Measurements from ENCODE around the gene DNAJC1.

DNA sequence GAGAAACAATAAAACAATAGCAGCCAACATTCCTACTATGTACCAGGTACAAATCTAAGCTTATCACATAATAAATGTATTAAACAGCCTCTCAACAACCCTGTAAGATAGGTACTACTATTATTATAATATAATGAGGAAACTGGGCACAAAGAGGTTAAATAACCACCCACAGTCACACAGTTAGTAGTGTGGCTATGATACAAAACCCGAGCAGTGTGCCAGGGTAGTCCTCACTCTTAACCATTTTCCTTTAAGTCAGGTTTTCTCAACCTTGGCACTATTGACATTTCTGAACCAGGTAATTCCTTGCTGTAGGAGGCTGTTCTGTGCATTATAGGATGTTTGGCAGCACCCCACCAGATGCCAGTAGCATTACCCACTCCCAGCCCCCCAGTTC is 48.8 kb downstream of the DNAJC1 start:
- TF ChIP-seq, protein P1, sequence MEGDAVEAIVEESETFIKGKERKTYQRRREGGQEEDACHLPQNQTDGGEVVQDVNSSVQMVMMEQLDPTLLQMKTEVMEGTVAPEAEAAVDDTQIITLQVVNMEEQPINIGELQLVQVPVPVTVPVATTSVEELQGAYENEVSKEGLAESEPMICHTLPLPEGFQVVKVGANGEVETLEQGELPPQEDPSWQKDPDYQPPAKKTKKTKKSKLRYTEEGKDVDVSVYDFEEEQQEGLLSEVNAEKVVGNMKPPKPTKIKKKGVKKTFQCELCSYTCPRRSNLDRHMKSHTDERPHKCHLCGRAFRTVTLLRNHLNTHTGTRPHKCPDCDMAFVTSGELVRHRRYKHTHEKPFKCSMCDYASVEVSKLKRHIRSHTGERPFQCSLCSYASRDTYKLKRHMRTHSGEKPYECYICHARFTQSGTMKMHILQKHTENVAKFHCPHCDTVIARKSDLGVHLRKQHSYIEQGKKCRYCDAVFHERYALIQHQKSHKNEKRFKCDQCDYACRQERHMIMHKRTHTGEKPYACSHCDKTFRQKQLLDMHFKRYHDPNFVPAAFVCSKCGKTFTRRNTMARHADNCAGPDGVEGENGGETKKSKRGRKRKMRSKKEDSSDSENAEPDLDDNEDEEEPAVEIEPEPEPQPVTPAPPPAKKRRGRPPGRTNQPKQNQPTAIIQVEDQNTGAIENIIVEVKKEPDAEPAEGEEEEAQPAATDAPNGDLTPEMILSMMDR (IDR thresholded peaks at IDR 0.05; ENCODE audit: low read length): no peak
- TF ChIP-seq EZH2 (IDR thresholded peaks at IDR 0.05; ENCODE audit: borderline replicate concordance, low read length): no peak
